D341Med (cell line): ENCODE measurements around the gene PGPEP1.

Source experiments
- DNase-seq: peaks from one replicate; pipeline ENCODE4 v3.0.0; 2012; ENCODE audit warnings: low spot score

Gene PGPEP1, protein sequence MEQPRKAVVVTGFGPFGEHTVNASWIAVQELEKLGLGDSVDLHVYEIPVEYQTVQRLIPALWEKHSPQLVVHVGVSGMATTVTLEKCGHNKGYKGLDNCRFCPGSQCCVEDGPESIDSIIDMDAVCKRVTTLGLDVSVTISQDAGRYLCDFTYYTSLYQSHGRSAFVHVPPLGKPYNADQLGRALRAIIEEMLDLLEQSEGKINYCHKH

DNA sequence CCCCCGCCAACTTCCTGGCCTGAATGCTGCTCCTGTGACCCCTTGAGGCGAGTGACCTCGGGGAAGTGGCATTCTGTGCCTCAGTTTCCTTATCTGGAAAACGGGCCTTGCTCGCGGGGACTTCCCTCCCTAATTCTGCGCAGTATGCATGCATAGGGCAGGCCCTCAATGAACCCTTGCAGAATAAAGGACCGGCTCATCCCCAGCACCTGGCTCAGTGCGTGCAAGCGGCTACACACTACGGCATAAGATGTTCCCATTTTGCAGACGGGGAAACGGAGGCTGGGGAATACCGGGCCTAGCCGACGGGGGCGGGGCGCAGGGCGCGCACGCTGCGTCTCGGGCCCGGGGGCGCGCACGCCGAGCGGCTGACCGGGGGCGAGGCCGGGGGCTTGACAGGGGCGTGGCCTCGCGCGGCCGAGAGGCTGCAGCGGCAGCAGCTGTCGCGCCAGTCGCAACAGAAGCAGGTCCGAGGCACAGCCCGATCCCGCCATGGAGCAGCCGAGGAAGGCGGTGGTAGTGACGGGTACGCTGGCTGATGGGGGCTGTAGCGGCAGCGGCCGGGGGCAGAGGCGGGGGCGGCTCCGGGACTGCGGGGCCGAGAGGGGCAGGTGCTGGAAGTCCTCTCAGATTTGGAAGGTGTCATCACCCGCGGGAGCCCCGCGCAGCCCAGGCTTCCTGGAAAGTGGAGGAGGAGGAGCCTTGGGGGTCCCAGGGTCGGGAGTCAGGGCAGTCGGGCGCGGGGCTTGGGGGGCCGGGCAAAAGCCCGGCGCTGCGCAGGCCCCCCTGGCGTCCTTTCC is at the start of gene PGPEP1:
PGPEP1 (plus strand) TSS at position 409 of the 800 bp plus-strand sequence; CDS start at position 493, 84 bp downstream.
- peak; percentile 95 for DNase-seq

DNA sequence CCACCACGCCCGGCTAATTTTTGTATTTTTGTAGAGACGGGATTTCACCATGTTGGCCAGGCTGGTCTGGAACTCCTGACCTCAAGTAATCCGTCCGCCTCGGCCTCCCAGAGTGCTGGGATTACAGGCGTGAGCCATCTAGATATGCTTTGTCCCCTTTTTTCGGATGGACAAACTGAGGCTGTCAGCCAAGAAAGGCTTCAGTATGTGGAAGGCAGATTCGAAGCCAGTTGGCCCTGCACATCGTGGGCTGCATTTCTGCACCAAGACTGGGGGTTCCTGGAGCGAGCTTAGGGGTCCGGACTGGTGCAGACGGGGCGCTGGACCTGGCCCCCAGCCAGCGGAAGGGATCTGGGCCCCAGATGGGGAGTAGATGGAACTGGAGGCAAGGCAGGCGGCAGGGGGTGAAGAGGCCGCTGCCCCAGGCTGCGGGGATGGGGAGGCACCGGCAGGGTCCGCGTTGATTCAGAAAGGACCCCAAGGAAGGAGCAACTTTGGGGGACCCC is 49.3 kb upstream of the PGPEP1 start:
- DNase-seq: no peak

DNA sequence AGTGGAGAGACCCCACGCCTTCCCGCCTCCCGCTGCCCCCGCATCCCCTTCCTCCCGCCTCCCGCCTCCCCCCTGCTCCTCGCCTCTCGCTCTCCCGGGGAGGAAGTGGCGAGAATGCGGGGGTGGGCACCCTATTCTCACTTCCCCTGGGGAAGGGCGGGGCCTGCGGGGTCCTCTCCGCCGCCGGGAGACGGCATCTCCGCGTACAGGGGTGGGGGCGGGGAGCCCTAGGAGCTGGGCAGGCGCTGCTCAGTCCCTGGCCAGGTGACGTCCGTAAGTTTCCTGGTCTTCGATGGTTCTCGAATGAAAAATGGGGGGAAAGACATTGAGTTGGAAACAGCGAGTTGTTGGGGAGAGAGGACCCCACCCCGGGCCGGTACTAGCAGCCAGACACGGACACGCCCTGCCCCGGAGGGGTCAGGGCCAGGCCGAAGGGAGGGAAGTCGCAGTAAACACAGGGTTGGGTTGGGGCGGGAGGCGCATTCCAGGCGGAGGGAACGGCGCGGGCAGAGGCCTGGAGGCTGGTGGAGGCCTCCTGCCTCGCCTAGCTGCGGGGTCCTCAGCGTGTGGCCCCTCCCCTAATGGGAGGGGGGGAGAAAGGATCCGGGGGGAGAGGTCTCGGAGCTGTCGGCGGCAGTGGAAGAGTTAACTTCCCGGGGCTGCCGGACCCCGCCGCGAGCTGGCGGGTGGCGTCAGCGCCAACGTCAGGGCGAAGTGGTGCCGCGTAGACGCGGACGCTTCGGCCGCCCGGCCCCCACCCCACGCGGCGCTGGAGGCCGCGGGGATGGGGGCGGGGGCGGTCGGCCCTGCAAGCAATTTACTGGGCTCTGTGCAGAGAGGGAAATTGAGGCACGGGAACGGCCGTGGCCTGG is 48.6 kb upstream of the PGPEP1 start:
- DNase-seq: peak; percentile 84

DNA sequence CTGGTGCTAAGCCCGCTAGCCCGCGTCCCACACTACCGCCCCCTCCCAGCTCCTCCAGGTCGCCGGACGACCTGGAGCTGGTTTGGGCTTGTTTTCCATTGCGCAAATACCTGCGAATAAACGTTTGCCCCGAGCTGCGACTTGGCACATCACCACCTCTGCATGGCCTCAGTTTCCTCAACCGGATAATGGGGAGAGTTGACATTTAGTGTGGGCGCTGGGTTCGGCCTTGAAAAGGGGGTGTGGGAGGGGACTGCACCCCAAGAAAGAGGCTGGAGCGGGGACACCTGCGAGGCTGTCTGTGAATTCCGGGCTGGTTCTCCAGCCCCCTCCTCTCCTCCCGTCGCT is 48.0 kb upstream of the PGPEP1 start:
- no peak for DNase-seq

DNA sequence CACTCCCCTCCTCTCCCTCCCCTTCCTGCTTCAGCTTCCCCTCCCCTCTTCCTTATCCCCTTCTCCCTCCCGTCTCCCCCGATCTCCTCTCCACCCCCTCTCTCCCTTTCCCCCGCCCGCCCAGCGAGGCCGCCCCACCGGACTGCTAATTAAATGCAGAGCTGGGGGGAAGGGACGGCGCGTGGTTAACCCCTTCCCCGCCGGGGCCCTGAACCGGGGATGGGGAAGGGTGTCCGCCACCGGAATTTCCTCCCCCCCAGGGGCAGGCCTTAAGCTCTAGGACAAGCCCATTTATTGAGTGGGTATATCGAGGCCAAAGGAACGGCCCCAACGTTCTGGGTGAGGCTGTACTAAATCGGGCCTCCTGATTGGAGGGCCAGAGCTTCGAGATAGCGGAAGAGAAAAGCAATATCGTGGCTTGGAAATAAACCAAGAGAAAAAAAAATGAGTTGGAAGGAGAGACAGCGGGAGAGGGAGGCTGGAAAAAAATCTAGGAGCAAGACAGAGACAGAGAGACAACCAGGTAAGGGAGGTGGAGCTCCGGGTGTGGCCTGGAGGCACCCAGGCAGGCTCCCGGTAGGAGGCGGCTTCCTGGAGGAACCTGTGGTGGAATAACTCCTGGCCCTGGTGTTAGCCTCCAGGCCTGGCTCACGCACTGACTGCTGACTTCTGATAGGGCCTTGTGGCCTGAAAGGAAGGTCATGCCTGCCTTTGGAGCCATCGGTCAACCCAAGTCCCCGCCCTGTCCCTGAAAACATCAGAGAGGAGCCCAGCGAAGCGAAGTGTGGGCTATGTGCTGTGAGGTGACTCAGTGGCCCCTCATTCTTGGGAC is 47.4 kb upstream of the PGPEP1 start:
- DNase-seq: peak; percentile 91

DNA sequence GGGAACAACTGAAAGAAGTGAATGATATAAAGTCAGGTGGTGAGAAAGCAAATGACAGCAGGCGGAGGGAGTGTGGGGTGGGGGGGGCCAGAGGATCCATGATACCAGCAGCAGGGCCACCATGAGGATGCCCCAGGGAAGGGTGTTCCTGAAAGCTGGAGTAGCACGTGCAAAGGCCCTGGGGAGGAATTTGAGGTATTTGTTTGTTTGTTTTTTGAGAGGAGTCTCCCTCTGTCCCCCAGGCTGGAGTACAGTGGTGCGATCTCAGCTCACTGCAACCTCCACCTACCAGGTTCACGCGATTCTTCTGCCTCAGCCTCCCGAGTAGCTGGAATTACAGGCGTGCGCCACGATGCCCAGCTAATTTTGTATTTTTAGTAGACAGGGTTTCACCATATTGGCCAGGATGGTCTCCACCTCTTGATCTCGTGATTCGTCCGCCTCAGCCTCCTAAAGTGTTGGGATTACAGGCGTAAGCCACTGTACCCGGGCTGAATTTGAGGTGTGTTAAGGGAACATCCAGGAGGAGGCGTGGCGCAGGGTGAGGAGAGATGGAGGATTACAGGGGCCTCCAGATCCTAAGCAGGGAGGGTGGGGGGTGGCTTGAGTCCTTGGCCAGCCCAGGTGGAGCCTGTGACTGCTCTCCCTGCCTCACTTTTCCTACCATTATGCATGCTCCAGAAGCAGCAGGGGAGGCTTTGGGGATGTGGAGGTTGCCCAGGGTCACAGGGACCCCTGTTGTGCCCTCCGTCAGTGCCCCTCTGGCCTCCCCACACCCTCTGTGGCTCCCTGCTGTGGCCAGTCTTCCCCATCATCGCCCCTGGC is 46.5 kb upstream of the PGPEP1 start:
- peak; percentile 70 for DNase-seq

DNA sequence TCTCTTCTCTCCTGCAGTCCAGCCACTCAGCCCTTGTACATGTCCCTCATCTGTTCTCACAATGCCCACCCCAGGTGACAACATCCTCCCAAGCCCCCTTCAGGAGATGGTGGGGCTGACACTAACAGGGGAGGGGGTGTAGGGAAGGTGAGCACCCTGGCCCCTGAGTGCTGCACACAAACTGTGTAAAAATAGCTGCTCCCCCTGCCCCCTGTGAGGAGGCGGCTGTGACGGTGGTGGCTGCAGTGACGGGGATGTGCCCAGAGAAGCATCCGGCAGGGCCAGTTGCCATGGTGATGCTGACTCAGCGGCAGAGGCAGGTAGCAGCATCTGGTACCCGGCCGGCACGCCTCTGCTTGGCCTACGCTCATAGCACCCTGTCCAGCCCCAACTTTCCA is 45.9 kb upstream of the PGPEP1 start:
- no peak for DNase-seq

DNA sequence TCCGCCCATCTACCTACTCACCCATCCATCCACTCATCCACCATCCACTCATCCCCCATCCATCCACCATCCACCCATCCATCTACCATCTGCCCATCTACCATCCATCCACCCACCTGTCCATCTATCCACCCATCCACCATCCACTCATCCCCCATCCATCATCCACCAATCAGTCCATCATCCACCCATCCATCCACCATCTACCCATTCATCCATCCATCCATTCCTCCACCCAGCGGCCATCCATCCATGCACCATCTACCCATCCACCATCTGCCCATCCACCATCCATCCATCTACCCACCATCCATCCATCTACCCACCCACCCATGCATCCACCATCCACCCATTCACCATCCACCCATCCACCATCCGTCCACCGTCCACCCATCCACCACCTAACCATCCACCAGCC is 45.4 kb upstream of the PGPEP1 start:
- DNase-seq: no peak

DNA sequence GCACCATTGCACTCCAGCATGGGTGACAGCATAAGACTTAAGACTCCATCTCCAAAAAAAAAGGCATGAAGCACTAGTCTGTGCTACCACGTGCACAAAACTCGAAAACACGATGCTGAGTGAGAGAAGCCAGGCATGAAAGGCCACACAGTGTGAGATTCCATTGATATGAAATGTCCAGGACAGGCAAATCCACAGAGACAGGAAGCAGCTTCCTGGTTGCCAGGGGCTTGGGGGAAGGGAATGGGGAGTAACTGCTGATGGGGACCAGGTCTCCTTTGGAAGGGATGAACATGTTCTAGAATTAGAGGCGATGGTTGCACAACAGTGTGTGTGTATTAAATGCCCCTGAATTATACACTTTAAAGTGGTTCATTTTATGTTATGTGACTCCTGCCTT is 43.1 kb upstream of the PGPEP1 start:
- no peak for DNase-seq

DNA sequence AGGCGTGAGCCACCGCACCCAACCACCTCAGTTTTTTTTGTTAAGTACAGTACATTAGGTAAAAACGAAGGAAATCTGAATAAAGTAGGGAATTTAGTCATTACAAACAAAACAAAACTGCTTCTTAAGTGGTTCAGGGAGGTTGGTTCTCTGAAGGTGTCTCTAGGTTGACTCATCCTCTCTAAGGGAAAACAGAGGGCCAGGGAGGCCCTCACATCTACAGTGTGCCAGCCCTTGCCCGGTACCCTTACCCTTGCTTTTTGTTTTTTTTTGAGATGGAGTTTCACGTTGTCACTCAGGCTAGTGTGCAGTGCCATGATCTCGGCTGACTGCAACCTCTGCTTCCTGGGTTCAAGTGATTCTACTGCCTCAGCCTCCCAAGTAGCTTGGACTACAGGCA is 41.8 kb upstream of the PGPEP1 start:
- DNase-seq: no peak

DNA sequence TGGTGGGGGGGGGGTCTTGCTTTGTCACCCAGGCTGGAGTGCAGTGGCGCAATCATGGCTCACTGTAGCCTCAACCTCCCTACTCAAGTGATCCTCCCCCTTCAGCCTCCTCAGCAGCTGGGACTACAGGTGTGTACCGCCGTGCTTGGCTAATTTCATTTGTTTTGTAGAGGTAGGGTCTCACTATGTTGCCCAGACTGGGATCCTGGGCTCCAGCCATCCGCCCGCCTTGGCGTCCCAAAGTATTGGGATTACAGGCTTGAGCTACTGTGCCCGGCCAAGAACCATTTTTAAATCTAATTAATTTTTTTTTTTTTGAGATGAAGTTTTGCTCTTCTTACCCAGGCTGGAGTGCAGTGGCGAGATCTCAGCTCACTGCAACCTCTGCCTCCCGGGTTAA is 40.7 kb upstream of the PGPEP1 start:
- DNase-seq: no peak

DNA sequence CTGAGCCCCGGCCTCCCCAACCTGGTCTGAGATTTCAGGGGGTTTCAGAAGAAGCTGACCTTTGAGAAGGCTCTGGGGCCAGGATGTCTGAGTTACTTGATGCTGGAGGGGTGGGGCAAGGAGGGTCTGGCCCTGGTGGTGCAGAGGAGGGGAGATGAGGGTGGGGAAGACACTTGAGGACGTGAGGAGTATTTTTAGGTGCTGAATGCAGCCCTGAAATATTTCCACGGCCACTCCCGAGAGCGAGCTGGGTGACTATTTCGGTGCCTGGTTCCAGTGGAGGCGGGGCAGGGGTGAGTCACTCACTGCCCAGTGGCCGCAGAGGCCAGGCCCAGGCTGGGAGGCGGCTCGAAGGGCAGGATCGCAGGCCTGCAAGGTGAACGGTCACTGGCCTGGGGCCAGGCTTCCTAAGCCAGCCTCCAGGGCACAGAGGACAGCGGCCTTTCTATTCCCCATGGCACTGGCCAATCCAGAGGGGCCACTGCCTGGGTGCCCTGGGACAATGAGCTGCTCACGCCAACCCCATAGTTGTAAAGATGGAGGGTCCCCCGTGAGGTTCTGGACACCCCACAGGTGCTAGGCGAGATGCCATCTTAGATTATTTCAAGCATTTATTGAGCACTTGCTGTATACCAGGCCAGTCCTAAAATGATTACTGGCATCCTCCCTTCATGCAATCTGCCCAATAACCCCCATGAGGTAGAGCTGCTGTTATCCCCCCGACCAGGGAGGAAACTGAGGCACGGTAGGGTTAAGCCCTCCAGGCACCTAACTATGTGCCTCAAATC is 39.3 kb upstream of the PGPEP1 start:
- no peak for DNase-seq

DNA sequence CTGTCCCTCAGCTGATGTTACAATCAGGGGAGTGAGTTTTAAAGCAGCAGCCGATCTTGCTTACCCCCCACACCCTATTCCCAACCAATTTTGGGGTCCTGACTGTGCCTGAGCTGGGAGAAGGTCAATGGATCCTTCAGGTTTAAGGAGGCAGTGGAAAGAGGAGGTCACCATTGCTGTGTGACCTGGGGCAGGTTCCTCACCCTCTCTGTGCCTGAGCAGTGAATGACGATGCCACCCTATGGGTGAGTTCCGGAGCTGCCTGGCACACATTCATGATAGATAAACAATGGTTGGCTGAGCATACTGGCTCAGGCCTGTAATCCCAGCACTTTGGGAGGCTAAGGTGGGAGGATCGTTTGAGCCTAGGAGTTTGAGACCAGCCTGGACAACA is 38.7 kb upstream of the PGPEP1 start:
- no peak for DNase-seq

DNA sequence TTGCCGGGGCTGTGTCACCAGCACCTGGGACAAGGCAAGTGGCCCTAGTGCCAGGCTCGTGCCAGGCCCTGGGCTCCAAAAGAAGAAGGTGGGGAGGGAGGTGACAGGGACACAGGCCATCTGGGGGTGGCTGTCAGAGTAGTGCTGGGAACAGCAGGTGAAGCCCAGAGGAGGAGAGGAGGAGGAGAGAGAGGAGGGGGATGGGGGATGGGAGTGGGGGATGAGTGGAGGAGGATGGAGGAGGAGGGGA is 36.3 kb upstream of the PGPEP1 start:
- peak; percentile 37 for DNase-seq

DNA sequence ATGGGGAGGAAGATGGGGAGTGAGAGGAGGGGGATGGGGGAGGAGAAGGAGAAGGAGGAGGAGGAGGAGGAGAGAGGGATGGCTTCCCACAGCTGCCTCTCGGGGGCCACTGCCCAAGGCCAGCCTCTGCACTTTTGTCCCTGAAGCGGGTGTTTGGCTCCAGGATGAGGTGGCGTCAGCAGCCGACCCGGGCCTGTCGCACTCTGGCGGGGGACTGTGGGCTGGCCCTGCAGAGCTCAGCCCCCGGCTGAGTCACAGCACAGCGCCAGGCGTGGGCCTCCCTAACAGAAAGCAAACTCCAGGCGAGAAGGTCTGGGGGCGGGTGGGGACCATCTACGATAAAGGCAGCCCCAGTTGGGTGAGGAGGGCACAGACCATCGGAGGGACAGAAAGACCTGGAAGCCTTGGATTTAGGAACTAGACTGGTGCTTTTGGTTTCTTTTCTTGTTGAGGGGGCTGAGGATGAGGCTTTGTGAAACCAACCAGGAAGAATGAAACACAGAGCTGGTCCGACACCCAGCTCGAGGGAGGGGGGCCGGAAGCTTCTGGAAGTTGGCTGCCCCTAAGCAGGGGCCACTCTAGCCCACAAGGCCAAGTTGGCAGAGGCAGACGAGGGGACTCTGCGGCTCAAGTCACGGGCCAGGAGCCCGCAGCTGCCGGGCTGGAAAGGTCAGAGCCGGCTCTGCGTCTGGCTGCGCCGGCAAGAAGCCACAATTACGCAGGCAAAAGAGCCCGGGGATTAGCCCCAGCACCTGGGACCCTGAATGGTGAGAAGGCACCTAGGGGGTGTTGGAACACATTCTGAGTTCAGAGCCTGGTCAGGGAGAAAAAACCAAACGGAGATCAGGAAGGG is 35.7 kb upstream of the PGPEP1 start:
- peak; percentile 52 for DNase-seq

DNA sequence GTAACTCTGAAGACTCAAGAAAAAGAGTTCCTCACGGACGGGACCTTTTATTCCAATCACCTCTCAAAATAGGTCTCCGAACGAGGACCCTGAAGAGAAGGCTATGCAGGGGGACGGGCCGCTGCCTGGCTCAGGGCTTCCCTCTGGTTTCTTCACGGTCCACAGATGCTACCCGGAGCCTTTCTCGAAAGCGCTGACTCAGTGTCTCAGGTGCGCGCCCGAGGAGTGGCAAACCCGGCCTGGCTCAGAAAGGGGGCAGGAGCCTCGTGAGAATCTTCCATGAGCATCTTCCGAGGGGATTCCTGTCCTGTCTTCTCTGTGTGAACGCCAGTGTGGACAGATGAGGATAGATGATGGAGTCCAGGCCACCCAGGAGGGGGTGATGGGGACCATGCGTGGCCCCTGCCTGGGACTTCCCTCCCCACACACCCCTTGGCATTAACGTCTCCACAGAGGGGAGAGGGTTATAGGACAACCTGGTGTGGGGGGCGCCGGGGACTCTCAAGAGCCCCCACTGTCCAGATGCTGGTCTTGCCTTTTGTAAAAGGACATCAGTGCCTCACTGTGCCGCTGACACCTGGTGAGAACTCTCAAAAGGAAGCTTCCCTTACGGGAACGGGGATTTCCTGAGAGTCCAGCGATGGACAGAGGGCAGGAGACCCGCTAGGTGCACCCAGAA is 34.0 kb upstream of the PGPEP1 start:
- peak; percentile 13 for DNase-seq

DNA sequence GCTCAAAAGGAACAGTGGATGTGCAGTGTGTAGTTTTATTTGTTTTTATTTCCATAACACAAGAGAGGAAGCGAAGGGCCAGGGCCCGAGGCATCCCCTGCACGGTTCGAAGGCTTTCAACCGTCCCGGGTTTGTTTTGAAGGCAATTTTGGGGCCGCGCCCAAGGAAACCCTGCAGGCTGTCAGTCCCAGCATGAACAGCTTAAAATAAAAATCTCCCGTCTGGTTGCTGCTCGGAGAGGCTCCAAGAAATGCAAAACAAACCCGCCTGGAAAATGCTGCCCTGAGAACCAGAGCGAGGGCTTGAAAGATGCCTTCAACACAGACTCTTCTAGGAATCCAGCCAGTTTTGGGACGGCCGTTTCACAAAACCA is 33.5 kb upstream of the PGPEP1 start:
- DNase-seq: peak; percentile 9

DNA sequence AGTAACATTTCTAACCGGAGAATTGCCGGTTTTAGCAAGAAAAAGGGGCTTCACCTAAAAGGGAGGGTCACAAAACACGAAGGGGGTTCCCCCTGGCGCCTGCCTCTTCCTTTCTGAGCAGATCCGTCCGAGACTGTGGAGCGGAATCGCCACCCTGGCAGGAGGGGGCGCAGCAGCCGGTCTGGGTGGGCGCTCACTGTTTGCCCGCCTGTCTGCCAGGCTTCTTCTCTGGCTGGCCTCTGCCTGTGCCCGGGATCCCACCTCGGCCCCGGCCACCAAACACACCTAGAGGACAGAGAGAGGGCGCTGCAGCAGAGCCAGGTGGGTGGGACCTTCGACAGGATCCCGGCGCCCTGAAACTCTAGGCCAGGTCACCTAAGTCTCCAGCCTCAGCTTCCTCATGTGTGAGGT is 33.1 kb upstream of the PGPEP1 start:
- peak; percentile 26 for DNase-seq
